ENCODE results near the gene ARNT2.

Gene ARNT2

DNA sequence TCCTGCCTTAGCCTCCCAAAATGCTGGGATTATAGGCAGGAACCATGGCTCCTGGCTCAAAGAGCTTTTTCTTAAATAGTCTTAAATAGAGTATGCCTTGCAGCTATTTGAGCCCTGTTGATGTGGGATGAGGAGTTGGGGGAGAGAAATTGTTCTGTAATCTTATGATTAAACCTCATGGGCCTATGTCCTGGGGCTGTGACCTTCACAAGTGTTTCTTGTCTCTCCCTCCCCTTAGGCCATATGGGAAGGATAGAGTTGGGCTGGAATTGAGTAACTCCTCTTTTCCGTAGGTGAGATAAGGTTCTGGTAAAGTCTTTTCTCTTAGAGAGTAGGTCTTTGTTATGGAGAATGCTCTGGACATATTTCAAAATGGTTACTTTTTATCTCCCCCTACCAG is 114.3 kb downstream of the ARNT2 start:
- no peak for DNase-seq (ENCODE audit: low read depth)

DNA sequence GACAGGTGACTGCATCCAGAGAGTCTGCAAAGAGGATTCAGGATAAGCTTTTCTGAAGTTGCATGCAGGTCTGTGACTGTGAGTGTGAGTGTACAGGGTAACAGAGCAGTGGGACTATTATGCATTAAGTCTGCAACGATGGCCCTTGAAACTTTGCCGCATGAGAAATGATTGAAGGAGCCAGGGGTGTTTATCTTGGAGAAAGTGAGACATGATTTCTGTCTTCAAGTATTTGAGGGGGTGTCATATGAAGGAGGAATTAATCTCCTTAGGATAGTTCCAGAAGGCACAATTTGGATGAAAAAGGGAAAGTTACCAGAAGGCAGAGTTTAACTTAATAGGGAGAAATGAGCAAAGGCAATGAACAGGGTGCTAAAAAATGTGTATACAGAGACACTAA is 119.6 kb downstream of the ARNT2 start:
- DNase-seq (ENCODE audit: low read depth) = no peak

DNA sequence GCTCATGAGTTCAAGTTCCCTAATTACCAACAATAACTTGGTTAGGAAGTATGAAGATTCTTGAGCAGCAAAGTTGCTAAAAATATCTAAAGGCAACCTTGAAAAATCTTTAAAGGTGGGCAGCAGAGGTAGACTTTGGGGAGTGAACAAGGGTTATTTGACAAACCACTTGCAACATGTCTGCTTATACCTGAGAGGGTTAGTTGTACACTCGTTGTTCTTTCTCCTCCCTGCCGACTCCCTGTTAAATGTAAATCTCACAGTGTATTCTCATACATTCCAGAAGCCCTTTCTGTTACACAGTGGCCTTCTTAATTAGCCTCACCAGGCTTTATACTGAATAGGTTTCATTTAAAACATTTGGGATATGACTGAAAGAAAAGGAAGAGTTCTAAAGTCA is 121.7 kb downstream of the ARNT2 start:
- no peak for DNase-seq (ENCODE audit: low read depth)

- DNase-seq (ENCODE audit: low read depth) = no peak
Observed at GRCh38 chr15:80526556-80527340, 122.6 kb downstream of the ARNT2 start.

- no peak for DNase-seq (ENCODE audit: low read depth)
Observed at GRCh38 chr15:80527406-80527805, 123.2 kb downstream of the ARNT2 start.

DNA sequence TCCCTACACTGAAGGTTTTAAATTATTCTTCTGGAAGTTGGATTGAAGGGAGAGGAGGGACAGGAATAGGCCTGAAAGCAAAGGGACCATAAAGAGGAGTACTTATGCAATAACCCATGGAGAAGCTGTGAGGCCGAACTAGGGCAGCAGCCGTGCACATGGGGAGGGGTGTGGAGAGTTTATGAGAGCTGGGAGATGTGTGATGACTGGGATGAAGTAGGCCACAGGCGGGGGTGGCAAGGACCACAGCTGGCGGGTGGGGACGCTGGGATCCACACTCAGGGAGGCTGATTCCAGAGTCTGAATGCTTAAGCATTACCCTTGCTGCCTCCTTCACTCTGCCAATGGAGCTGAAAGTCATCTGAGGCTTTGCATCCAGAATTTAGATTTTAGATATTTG is 123.8 kb downstream of the ARNT2 start:
- DNase-seq (ENCODE audit: low read depth) = no peak

DNA sequence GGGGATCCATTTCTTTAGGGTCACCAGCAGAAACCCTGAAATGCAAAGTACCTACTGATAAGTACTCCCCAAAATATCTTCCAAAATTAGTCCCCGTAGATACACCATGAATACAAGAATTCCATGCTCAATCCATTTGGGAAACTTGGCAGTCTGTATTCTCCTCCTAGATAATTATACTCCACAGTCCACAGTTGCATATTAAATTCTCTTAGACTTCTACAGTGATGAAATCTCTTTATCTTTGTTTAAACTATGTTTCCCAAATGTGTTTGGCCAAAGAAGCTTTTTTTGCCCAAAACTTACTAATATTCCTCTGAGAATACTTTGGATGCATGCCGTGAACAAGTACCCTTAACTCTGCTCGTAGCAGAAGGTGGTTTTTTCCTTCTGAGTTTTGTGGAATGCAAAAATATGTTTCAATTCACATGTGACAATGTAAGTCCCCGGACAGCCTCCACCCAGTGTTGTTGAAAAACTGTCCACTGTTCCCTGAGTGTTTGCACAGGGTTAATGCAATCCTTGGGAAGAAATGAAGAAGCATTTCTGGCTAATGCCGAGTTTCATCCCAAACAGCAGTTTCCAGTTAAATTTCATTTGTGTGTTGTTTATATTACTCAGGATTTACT is 126.7 kb downstream of the ARNT2 start:
- DNase-seq (ENCODE audit: low read depth) = no peak

DNA sequence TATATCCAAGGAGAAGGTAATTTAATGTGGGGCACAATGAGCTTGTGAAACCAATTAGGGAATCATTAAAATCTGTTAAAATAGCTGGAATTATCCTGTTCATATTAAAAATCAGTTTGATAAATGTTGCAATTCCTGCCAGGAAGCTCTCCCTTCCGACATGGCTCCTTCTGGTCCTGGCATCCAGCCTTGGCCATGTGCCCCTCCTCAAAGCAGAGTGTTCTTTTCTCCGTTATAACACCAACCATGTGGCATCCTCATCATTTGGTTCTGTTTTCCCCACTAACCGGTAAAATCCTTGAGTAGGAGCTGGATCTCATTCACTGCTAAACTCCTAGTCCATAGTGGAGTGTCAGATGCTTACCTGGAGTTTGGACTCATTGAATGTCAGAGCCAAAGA is 127.2 kb downstream of the ARNT2 start:
- DNase-seq (ENCODE audit: low read depth) = no peak

- DNase-seq (ENCODE audit: low read depth) = no peak
Observed at GRCh38 chr15:80531796-80532195, 127.6 kb downstream of the ARNT2 start.

DNA sequence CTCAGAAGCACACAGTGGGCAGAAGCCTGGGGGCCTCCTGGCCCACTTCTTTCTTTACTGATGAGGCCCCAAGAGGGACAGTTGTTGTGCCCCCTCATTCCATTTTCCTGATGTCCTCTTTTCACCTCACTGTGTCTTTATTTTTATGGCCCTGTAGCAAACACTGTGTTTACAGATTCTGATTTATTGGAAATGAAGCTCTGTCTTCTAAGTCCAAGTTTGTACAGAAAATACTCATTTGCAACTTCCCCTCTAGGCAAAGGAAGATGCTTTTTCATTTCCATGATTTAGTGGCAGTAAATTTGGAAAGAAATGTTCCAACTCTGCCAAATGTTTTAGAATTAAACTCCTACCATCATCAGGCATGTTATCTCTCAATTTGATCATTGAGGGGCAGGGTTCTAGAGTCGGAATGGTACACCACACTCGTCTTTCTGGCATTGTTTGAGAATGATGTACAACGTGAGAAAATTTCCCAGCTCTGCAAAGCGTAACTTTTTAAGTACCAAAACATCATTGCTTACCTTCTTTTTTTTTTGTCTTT is 129.7 kb downstream of the ARNT2 start:
- no peak for DNase-seq (ENCODE audit: low read depth)

GRCh38 chr15:80536231-80536630 is 132.0 kb downstream of the ARNT2 start:
- DNase-seq (ENCODE audit: low read depth) = no peak

DNA sequence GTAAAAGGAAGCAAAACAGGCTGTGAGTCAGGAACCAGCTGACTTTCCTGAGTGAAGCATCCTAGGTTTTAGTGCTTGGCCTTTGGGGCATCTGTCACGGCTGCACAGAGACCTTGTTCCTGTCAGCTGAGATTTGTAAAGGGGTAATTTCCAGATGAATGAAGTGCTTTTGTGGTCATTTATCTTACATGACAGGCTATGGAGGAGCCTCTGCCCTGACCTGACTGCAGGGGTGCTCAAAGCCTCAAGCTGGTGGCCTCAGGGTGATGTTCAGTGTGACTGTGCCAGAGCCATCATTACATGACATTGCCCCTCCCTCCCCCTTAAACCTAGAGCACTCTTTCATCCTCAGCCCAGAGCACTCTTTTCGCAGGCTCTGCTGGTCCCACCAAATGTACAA is 132.5 kb downstream of the ARNT2 start:
- no peak for DNase-seq (ENCODE audit: low read depth)

GRCh38 chr15:80545078-80545477 is 140.9 kb downstream of the ARNT2 start:
- DNase-seq (ENCODE audit: low read depth) = no peak

DNA sequence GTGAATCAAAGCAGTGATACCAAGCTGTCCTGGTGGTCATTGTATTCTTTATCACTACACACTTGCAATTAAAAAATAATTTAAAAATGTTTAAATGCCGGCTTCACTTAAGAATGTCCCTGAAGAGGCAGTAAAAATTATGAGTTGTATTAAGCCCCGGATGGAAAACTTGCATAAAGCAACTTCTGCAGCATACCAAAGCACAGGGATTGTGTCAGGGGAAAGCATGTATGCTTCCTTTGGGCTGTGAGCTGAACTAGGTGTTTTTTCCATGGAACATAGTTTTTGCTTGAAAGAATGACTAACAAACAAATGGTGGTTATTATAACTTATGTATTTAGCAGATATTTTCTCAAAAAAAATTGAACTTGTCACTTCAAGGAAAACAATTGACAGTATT is 143.1 kb downstream of the ARNT2 start:
- DNase-seq (ENCODE audit: low read depth) = no peak

GRCh38 chr15:80549191-80549590 is 145.0 kb downstream of the ARNT2 start:
- no peak for DNase-seq (ENCODE audit: low read depth)

DNA sequence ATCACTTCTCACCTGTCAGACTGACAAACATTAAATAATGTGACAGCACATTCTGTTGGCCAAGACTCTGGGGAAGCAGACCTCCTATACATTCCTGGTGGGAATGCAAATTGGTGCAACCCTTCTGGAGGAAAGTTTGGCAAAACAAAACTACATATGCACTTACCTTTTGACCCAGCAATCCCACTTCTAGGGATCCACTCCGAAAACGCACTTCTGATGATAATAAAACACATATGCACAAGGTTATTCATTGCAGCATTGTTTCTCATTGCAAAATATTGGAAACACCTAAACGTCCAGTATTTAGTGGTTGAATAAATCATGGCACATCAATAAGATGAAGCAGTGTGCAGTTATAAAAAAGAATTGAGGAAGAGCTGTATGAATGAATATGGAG is 145.5 kb downstream of the ARNT2 start:
- no peak for DNase-seq (ENCODE audit: low read depth)

GRCh38 chr15:80550219-80550907 is 146.2 kb downstream of the ARNT2 start:
- DNase-seq (ENCODE audit: low read depth) = no peak

- DNase-seq (ENCODE audit: low read depth) = no peak
Observed at GRCh38 chr15:80550908-80551260, 146.7 kb downstream of the ARNT2 start.

GRCh38 chr15:80551348-80551747 is 147.2 kb downstream of the ARNT2 start:
- no peak for DNase-seq (ENCODE audit: low read depth)

- no peak for DNase-seq (ENCODE audit: low read depth)
Observed at GRCh38 chr15:80554560-80554959, 150.4 kb downstream of the ARNT2 start.

GRCh38 chr15:80556694-80557367 is 152.6 kb downstream of the ARNT2 start:
- no peak for DNase-seq (ENCODE audit: low read depth)

GRCh38 chr15:80557441-80558234 is 153.5 kb downstream of the ARNT2 start:
- DNase-seq (ENCODE audit: low read depth) = no peak

Measured in stimulated activated CD8-positive, alpha-beta memory T cell treated with anti-CD3 and anti-CD28 coated beads, Interleukin-15, amount 100 ng/mL, for 24 hours (primary cell).